Psoas muscle (tissue), 8 donors: Measurements from ENCODE around the gene NTRK1. TPM values are rescaled to one million over a fixed set of nuclear protein-coding genes. Genes with fewer than 3 reads are reported as not detected.

Experiments used
- ATAC-seq, 4 donors: fragments of 200-7000 bp; cut with Tn5 transposase; one replicate each; pipeline ENCODE4 v1.9.1; 2020; ENCODE audit warnings: moderate library complexity in 3 of 4, mild to moderate bottlenecking in 2 of 4
- DNase-seq, 2 donors: peaks; one replicate each; pipeline ENCODE4 v3.0.0-alpha.2; 2020
- H3K27ac ChIP-seq: fragments of 200-600 bp; one replicate; pipeline ENCODE4 v1.8.0; 2022
- H3K27me3 ChIP-seq, 3 donors: fragments of 200-600 bp in 1 of 3; one replicate each; pipeline versions ENCODE4 v1.6.1 to v1.8.0; 2013 to 2022; ENCODE audit warnings: low read length in 2 of 3, mild to moderate bottlenecking in 2 of 3, moderate library complexity in 1 of 3; ENCODE audit not compliant: insufficient read depth in 3 of 3
- H3K36me3 ChIP-seq, 2 donors: fragments of 200-600 bp in 1 of 2; one replicate each; pipeline versions ENCODE4 v1.6.1 to v1.8.0; 2013 to 2022; ENCODE audit warnings: low read depth in 1 of 2, mild to moderate bottlenecking in 1 of 2, moderate library complexity in 1 of 2; ENCODE audit not compliant: insufficient read depth in 1 of 2
- H3K4me1 ChIP-seq: fragments of 200-600 bp; one replicate; pipeline ENCODE4 v1.8.0; 2022
- H3K4me3 ChIP-seq: fragments of 200-600 bp; one replicate; pipeline ENCODE4 v1.8.0; 2022; ENCODE audit warnings: mild to moderate bottlenecking
- H3K9me3 ChIP-seq: fragments of 200-600 bp; one replicate; pipeline ENCODE4 v1.8.0; 2022
- CTCF ChIP-seq: fragments of 200-600 bp; IDR thresholded peaks from one replicate; pipeline ENCODE4 v1.8.0; 2022; ENCODE audit warnings: antibody characterized with exemption
- WGBS, 3 donors: extraction: QIAGEN DNeasy Blood & Tissue Kit; methylation state at CpG; one replicate each; pipeline versions ENCODE4 v1.1.6 to v1.1.7; 2013; 5-methylcytosine and 5-hydroxymethylcytosine counted together
- intact Hi-C, 2 donors: fragments of 100-400 bp; cut with DNase I; formaldehyde crosslinking; loops; one replicate each; pipeline versions ENCODE4 v1.11.0 to v1.14.2; 2022
- polyA plus RNA-seq, 3 donors: library from polyadenylated mRNA; stranded (reverse); fragments of 200-250 nt; gene quantifications; one replicate each; pipeline ENCODE4 v1.2.3, GENCODE V29; 2013
- total RNA-seq, 4 donors: library from RNA; stranded (reverse); fragmentation: NEBNext Ultra II Directional in 2 of 4; extraction: Animal tissue kit (Norgen Biotek cat#: 25700) in 2 of 4; gene quantifications; one replicate each; pipeline versions ENCODE4 v1.2.1 to v1.2.4, GENCODE V29; 2021 to 2023
- donor health status: healthy with polysubstance abuse.
- donor health status: DM: no; HTN: no; CAD: no; lungs with moderate emphysema.
- donor health status: Bipolar disorder and iron deficiency.
- donor health status: healthy.
- donor health status: DM: yes; HTN: yes; CAD: no.
- donor health status: DM: no; HTN: no; CAD: no.
- donor health status: DM: no; HTN: no; CAD: no.
- donor health status: DM: yes; HTN: yes; CAD: no.

NTRK1 gene
- total and polyA plus RNA-seq, 7 donors = 0.07 to 0.92 (median 0.44) TPM

GRCh38 chr1:156856282-156856785 lies 4.3 kb upstream of the NTRK1 start:
- intact Hi-C loops = no loop called here
- H3K27me3 ChIP-seq = peaks cover 0 to 41% (median 11%) of the 10 kb centered on the region in 3 donors
- no peaks in the 10 kb centered on the region for H3K9me3 ChIP-seq
- no peaks in the 10 kb centered on the region for H3K36me3 ChIP-seq
- peaks cover 32% of the 10 kb centered on the region for H3K4me1 ChIP-seq
- H3K4me3 ChIP-seq = no peak overlapping the region
- no peak for TF ChIP-seq CTCF
- ATAC-seq (no peak), DNase-seq (no peak)
- WGBS, 3 donors = 82 to 85% (median 83%) methylated on average over 3 of the region's 3 CpGs
- no peak overlapping the region for H3K27ac ChIP-seq

GRCh38 chr1:156857532-156857931 lies 3.1 kb upstream of the NTRK1 start:
- peaks cover 23% of the 10 kb centered on the region for H3K4me1 ChIP-seq
- H3K4me3 ChIP-seq = no peak overlapping the region
- no peak for DNase-seq
- no peak overlapping the region for H3K27ac ChIP-seq
- WGBS, 3 donors = 64 to 72% (median 67%) methylated on average over 3 of the region's 3 CpGs
- H3K36me3 ChIP-seq = no peaks in the 10 kb centered on the region
- no peaks in the 10 kb centered on the region for H3K9me3 ChIP-seq
- no peak for ATAC-seq
- peaks cover 0 to 53% (median 17%) of the 10 kb centered on the region in 3 donors for H3K27me3 ChIP-seq
- intact Hi-C loops = no loop called here
- no peak for TF ChIP-seq CTCF

GRCh38 chr1:156858555-156858956 lies 2.1 kb upstream of the NTRK1 start:
- Histone ChIP-seq H3K9me3 (no peaks in the 10 kb centered on the region), H3K4me3 (peak overlapping the region; percentile 59), H3K4me1 (peaks cover 19% of the 10 kb centered on the region), H3K36me3 (no peaks in the 10 kb centered on the region), H3K27ac (no peak overlapping the region), H3K27me3 (peaks cover 0 to 60% (median 17%) of the 10 kb centered on the region in 3 donors)
- intact Hi-C loops = loop anchor here in 1 of 2 donors (2.0 kb wide), 1 partner anchor 20 kb away; no protein-coding TSS in a partner anchor
- TF ChIP-seq CTCF = no peak
- ATAC-seq (no peak), DNase-seq (no peak)
- 9 to 20% (median 14%) methylated on average over 4 to 5 of the region's 5 CpGs for WGBS, 3 donors

- TF ChIP-seq CTCF = no peak
- intact Hi-C loops = loop anchor here (1.0 to 2.0 kb wide), 2 partner anchors 20 to 61 kb away; no protein-coding TSS in a partner anchor
- WGBS, 3 donors = 2 to 4% (median 2%) methylated on average over 34 to 39 of the region's 39 CpGs
- ATAC-seq (peak in 3 of 4 donors; percentile 13 to 23 (median 14)), DNase-seq (no peak)
- Histone ChIP-seq H3K27me3 (peaks cover 0 to 65% (median 17%) of the 10 kb centered on the region in 3 donors), H3K27ac (no peak within 1 kb of the TSS), H3K9me3 (no peaks in the 10 kb centered on the region), H3K4me1 (peaks cover 19% of the 10 kb centered on the region), H3K36me3 (no peaks in the 10 kb centered on the region), H3K4me3 (peak within 1 kb of the TSS; percentile 59)
These were observed 1.6 kb upstream of the NTRK1 start, which contains the start of gene INSRR for GRCh38 chr1:156858959-156859522. INSRR (minus strand) TSS chr1:156859117; CDS start chr1:156858621, 496 bp downstream.
